Caco-2 (cell line): ENCODE measurements around the gene UBE2E2. TPM values are rescaled to one million over a fixed set of nuclear protein-coding genes. Genes with fewer than 3 reads are reported as not detected.

ENCODE experiments used
- BruUV-seq: library from RNA; stranded (reverse); fragments of 400-500 nt; replicated peaks from 2 replicates; lab custom pipeline; 2021; lab: Mats Ljungman, UMichigan
- CTCF ChIA-PET: fragments of 300-600 bp; sonication (Branson Sonifier 250); formaldehyde crosslinking; loops from one replicate; lab custom pipeline; 2022; ENCODE audit warnings: antibody characterized with exemption; lab: Charles Lee
- POLR2A ChIA-PET: fragments of 300-600 bp; sonication (Branson Sonifier 250); formaldehyde crosslinking; loops from one replicate; lab custom pipeline; 2022; ENCODE audit warnings: antibody characterized with exemption; lab: Charles Lee
- DNase-seq, 2 experiments: peaks; one replicate each; pipeline versions ENCODE4 v3.0.0 to v3.0.0-alpha.2; 2020 to 2022
- H3K27me3 ChIP-seq: replicated peaks from 2 replicates; pipeline ENCODE4 v1.6.0; 2011; ENCODE audit warnings: low read length; ENCODE audit not compliant: control insufficient read depth, insufficient read depth
- H3K36me3 ChIP-seq: 2 replicates; pipeline ENCODE4 v1.5.1; 2011; ENCODE audit warnings: low read length; ENCODE audit not compliant: control insufficient read depth, insufficient read depth
- H3K4me1 ChIP-seq: fragments of 250-450 bp; sonication (Bioruptor Pico); 2 replicates; pipeline ENCODE4 v1.5.1; 2020; ENCODE audit warnings: mild to moderate bottlenecking
- H3K4me3 ChIP-seq: 2 replicates; pipeline ENCODE4 v1.5.1; 2011; ENCODE audit warnings: low read depth, mild to moderate bottlenecking, control low read depth, low read length
- H3K9me3 ChIP-seq: fragments of 250-450 bp; sonication (Bioruptor Pico); 2 replicates; pipeline ENCODE4 v1.5.1; 2020; ENCODE audit warnings: mild to moderate bottlenecking, moderate library complexity
- H3K27ac Mint-ChIP-seq: one replicate; pipeline ENCODE4 v1.8.0; 2022; ENCODE audit warnings: mixed read lengths; ENCODE audit not compliant: unreplicated experiment
- H3K27me3 Mint-ChIP-seq: one replicate; pipeline ENCODE4 v1.8.0; 2022; ENCODE audit warnings: mixed read lengths; ENCODE audit not compliant: insufficient read depth, unreplicated experiment
- H3K36me3 Mint-ChIP-seq: one replicate; pipeline ENCODE4 v1.8.0; 2022; ENCODE audit warnings: mild to moderate bottlenecking, mixed read lengths; ENCODE audit not compliant: insufficient read depth, unreplicated experiment
- H3K4me1 Mint-ChIP-seq: one replicate; pipeline ENCODE4 v1.8.0; 2022; ENCODE audit warnings: low read depth, mixed read lengths; ENCODE audit not compliant: unreplicated experiment
- H3K4me3 Mint-ChIP-seq: one replicate; pipeline ENCODE4 v1.8.0; 2022; ENCODE audit warnings: mild to moderate bottlenecking, moderate library complexity, mixed read lengths; ENCODE audit not compliant: unreplicated experiment
- H3K9me3 Mint-ChIP-seq: one replicate; pipeline ENCODE4 v1.8.0; 2022; ENCODE audit warnings: mixed read lengths; ENCODE audit not compliant: unreplicated experiment
- intact Hi-C: fragments of 100-400 bp; cut with micrococcal nuclease; formaldehyde crosslinking; loops from one replicate; pipeline ENCODE4 v1.10.0; 2022; ENCODE audit not compliant: unreplicated experiment
- total RNA-seq: library from RNA; stranded (reverse); gene quantifications from 2 replicates; pipeline ENCODE4 v1.2.3, GENCODE V29; 2022
- TF ChIP-seq, protein P1 (sequence below), 2 experiments: fragments of 200-600 bp in 1 of 2; IDR thresholded peaks; 1 replicate in 1 of 2; 2 replicates in 1 of 2; pipeline versions ENCODE4 v1.5.1 to v1.8.0; 2011 to 2022; ENCODE audit warnings: antibody characterized with exemption in 1 of 2, control low read depth in 1 of 2, inconsistent platforms in 1 of 2, low read depth in 1 of 2, low read length in 1 of 2, mild to moderate bottlenecking in 1 of 2, moderate library complexity in 1 of 2; ENCODE audit not compliant: insufficient read depth in 1 of 2, severe bottlenecking in 1 of 2, unreplicated experiment in 1 of 2

UBE2E2 gene
- total RNA-seq, 1 experiment from 2014 or later = 83.8 TPM

DNA sequence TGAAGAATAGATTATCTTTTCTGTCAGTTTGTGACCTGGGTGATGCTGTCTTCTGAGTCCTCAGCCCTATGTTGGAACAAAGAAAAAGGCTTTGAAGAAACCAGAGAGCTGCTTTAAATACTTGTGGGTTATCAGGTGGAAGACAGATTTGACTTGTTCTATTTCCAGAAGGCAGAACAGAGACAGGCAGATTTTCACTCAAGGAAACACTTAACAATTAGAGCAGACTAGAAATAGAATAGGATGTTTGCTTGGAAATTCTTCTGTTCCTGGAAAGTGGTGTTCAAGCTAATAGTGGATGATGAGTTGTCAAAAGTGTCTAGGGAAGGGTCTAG is 219.4 kb downstream of the UBE2E2 start:
- Mint-ChIP-seq H3K4me1 (no peaks in the 10 kb centered on the region), H3K27ac (no peak overlapping the region), H3K27me3 (no peaks in the 10 kb centered on the region), H3K4me3 (no peak overlapping the region), H3K9me3 (peaks cover 15% of the 10 kb centered on the region), H3K36me3 (no peaks in the 10 kb centered on the region)
- Histone ChIP-seq H3K27me3 (no peaks in the 10 kb centered on the region), H3K9me3 (no peaks in the 10 kb centered on the region), H3K36me3 (no peaks in the 10 kb centered on the region), H3K4me3 (no peak overlapping the region), H3K4me1 (no peaks in the 10 kb centered on the region)
- no peak for DNase-seq
- intact Hi-C loops = no loop called here
- CTCF ChIA-PET = no interaction called here
- TF ChIP-seq, protein P1, sequence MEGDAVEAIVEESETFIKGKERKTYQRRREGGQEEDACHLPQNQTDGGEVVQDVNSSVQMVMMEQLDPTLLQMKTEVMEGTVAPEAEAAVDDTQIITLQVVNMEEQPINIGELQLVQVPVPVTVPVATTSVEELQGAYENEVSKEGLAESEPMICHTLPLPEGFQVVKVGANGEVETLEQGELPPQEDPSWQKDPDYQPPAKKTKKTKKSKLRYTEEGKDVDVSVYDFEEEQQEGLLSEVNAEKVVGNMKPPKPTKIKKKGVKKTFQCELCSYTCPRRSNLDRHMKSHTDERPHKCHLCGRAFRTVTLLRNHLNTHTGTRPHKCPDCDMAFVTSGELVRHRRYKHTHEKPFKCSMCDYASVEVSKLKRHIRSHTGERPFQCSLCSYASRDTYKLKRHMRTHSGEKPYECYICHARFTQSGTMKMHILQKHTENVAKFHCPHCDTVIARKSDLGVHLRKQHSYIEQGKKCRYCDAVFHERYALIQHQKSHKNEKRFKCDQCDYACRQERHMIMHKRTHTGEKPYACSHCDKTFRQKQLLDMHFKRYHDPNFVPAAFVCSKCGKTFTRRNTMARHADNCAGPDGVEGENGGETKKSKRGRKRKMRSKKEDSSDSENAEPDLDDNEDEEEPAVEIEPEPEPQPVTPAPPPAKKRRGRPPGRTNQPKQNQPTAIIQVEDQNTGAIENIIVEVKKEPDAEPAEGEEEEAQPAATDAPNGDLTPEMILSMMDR (IDR thresholded peaks at IDR 0.05; ENCODE audit: insufficient read depth in 1 of 2, low read depth in 1 of 2, low read length in 1 of 2, severe bottlenecking in 1 of 2, unreplicated experiment in 1 of 2) = no peak
- BruUV-seq = no TSS peak
- POLR2A ChIA-PET = no interaction called here

DNA sequence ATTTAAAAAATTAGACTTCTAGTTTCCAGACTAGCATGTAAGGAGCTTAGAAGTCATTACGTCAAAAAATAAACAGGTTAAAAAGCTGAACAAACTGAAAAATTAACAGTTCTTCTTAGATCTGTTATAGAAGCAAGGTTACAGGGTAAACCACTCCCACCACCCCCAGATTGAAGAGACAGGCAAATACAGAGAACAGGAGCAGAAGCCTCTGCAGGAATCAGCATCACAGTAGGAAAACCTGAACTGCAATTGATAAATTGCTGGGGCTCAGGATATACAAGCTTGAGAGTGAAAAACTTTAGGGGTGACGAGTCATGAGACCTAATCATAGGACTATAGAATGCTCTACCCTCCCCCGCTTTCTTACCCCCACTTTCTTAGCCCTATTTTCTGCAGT is 222.3 kb downstream of the UBE2E2 start:
- Histone ChIP-seq H3K4me3 (no peak overlapping the region), H3K4me1 (no peaks in the 10 kb centered on the region), H3K9me3 (no peaks in the 10 kb centered on the region), H3K27me3 (no peaks in the 10 kb centered on the region), H3K36me3 (no peaks in the 10 kb centered on the region)
- Mint-ChIP-seq H3K9me3 (peaks cover 15% of the 10 kb centered on the region), H3K36me3 (no peaks in the 10 kb centered on the region), H3K4me1 (no peaks in the 10 kb centered on the region), H3K4me3 (no peak overlapping the region), H3K27me3 (no peaks in the 10 kb centered on the region), H3K27ac (no peak overlapping the region)
- intact Hi-C loops = no loop called here
- DNase-seq = no peak
- TF ChIP-seq, protein P1 (IDR thresholded peaks at IDR 0.05; ENCODE audit: insufficient read depth in 1 of 2, low read depth in 1 of 2, low read length in 1 of 2, severe bottlenecking in 1 of 2, unreplicated experiment in 1 of 2) = no peak
- CTCF ChIA-PET = no interaction called here
- BruUV-seq = no TSS peak
- POLR2A ChIA-PET = interaction anchor here (0.6 kb wide), 1 partner anchor 10 kb away, joined by 8 read pairs; no protein-coding TSS in a partner anchor

- ChIA-PET CTCF (interaction anchor here (0.6 kb wide), 1 partner anchor 670 kb away, joined by 3 read pairs; no protein-coding TSS in a partner anchor), POLR2A (no interaction called here)
- Mint-ChIP-seq H3K9me3 (peaks cover 7% of the 10 kb centered on the region), H3K36me3 (no peaks in the 10 kb centered on the region), H3K27me3 (no peaks in the 10 kb centered on the region), H3K4me3 (no peak overlapping the region), H3K4me1 (no peaks in the 10 kb centered on the region), H3K27ac (no peak overlapping the region)
- DNase-seq = no peak
- no peaks in the 10 kb centered on the region for H3K36me3 ChIP-seq
- TF ChIP-seq, protein P1 (IDR thresholded peaks at IDR 0.05; ENCODE audit: insufficient read depth in 1 of 2, low read depth in 1 of 2, low read length in 1 of 2, severe bottlenecking in 1 of 2, unreplicated experiment in 1 of 2) = no peak
- H3K4me1 ChIP-seq = no peaks in the 10 kb centered on the region
- intact Hi-C loops = loop anchor here (10.0 kb wide), 1 partner anchor 246 kb away; no protein-coding TSS in a partner anchor
- no peaks in the 10 kb centered on the region for H3K27me3 ChIP-seq
- H3K9me3 ChIP-seq = no peaks in the 10 kb centered on the region
- BruUV-seq = no TSS peak
- H3K4me3 ChIP-seq = no peak overlapping the region
Observed at GRCh38 chr3:23430781-23431398, 227.8 kb downstream of the UBE2E2 start.
